CD1c-positive myeloid dendritic cell (primary cell): ENCODE measurements around the gene GSTM4.
"Not testable (repeated sequence)": the region's sequence is repeated elsewhere in the genome, so short reads cannot be mapped to it uniquely, and the experiment has no call there.

Source experiments
- DNase-seq: peaks from one replicate; pipeline ENCODE4 v3.0.0-alpha.2; 2016; ENCODE audit errors: extremely low spot score

The GSTM4 gene

GRCh38 chr1:109637446-109637845, 18.5 kb upstream of the GSTM4 start:
- DNase-seq = no peak

DNA sequence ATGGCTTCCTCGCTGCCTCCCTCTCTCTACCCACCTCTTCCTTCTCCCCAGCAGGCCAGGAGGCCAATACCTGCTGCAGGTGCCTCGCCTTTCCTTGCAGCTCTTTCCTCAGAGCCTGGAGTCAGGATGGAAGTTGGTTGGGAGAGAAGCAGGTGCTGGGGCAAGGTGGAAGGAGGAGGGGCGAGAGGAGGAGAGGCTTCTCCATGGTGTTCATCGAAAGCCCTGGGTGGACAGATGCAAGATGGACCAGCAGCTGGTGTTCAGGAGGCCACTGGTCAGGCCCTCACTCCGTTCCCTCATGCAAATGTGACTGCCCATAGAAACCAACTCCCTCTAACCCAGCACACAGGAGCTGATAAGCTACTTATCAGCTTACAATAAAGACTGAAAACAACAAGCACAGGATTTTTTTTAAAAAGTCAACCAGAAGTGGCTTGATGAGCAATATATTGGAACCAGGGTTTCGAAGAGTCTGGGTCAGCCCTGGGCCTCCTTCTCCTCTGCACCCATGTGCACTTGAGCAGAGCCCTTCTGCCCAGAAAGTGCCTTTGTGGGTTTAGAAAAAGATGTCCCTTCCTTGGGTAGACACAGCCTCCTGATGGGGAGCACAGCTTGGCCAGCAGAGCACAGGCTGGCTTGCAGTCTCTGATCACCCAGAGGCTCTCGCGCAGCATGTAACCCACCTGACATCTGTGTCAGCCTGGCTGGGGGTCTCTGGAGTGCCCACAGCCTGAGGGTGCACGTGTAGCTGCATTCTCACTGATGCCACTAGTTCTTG, 16.6 kb upstream of the GSTM4 start:
- no peak for DNase-seq

DNA sequence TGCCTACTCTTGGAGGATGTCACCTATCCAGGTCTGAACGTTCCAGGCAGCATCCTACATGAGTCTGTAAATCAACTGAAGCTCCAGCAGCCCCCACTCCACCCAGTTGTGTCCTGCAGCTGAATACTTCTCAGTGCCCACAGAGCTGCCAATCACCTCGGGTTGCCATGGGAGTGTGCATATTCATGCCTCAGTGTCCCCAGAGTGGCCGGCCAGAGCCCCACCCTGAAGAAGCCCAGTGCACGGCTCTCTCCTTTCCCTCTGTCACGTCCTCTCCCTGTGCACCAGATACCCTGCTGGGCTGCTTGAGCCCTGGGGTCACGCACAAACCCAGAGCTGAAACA, 16.1 kb upstream of the GSTM4 start:
- DNase-seq = no peak

GRCh38 chr1:109640285-109640865, 15.5 kb upstream of the GSTM4 start:
- DNase-seq = peak; percentile 84

DNA sequence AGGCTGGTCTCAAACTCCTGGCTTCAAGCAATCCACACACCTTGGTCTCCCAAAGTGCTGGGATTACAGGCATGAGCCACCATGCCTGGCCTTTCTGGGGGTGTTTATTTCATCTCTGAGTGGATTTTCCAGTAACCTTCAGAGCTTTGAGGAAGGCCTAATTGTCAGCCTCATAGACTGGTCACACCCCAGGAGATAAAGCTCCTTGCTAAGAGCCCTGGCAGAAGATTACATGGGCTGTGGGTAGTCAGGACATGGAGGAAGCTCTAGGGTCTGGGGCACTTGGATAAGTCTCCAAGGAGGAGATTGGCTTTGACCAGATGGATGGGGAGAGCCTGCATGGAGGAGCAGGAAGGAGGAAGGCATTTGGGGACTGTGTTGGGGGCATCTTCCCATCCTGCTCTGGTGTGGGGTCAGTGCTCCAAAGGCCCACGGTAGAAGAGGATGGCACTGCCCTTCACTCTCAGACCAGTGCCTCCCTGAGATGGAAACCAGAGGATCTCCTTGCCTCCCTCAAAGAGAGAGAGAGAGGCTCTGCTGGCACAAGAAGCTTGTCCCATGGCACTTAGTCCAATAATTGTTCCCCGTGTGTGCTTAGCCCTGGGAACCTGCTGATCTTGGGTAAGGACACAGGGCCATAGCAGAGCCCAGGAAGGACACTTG, 14.7 kb upstream of the GSTM4 start:
- no peak for DNase-seq

DNA sequence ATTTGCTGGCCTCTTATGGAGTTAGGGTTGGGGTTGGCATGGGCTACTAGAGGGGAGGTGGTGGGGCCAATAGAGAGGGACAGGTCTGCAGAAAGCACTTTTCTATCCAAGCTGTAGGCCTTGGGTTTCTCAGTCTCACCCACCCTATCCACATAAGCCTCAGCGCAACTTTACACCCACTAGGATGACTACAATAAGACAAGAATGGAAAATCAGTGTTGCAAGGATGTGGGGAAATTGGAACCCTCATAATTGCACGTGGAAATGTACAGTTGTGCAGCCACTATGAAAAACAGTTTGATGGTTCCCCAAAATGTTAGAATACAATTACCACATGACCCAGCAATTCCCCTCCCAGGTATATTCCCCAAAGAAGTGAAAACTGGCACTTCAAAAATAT, 14.0 kb upstream of the GSTM4 start:
- DNase-seq = no peak

DNA sequence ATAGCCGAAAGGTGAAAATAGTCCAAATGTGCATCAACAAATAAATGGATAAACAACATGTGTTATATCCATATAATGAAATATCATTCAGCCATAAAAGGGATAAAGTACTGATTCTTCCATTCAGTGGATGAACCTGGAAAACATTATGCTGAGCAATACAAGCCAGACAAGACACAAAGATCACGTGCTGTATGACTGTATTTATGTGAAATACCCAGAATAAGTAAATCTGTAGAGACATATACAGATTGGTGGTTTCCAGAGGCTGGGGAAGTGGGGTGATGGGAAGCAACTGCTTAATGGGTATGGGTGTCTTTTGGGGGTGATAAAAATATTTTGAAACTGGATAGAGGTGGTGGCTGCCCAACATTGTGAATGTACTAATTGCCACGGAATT, 13.3 kb upstream of the GSTM4 start:
- no peak for DNase-seq

GRCh38 chr1:109643385-109644230, 12.3 kb upstream of the GSTM4 start:
- peak; percentile 88 for DNase-seq

DNA sequence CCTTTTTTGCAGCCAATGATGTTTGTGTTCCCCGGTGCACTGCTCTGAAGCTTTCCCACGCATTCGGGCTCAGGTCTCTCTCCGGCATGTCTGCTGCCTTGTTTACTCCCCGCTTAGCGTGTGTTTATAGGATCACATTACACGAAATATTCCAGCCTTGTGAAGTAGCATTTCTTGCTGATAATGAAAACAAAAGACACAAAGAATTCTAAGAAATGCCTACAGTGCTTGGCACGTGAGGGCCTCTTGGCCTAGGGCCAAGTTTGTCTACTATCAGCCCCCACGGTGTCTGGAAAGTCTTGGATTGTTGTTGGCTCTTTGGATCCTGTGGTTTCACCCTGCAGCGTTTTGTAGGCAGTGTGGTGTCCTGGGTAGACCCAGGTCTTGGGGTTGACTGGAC, 11.2 kb upstream of the GSTM4 start:
- no peak for DNase-seq

- DNase-seq = no peak
Measured at GRCh38 chr1:109649491-109649914, 6.4 kb upstream of the GSTM4 start.

DNA sequence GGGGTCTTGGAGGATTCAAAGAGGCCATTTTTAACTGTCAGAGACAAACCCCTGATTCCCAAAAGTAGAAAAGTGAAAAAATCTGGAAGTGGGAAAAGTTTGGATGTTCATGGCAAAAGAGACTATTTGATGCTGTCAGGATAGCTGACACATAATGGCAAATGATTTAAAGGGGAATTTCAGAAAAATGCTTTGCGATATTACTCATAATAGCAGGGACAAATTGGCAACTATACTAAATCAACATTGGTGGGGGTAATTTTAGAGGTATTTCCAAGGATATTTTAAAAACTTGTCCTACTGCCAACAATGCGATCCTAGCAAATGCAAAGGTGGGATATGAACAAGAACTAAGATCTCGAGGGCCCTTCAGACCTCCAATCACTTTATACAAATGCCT, 5.3 kb upstream of the GSTM4 start:
- DNase-seq = no peak

DNA sequence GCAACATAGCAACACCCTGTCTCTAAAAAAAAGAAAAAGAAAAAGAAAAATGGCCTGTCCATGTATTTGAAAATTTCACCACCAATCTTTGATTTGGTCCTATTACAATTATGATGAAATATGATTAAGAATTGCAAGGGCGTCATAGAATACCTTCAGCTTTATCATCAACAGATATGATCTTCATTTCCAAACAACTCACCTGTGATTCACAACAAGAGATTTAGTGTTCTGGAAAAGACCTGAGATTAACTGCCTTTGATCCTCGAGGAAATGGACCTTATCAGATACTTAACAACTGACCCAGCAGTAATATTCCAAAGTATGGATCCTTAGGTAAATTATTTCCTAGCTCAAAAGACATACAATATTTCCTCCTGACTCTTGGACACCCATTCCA, 3.5 kb upstream of the GSTM4 start:
- DNase-seq = no peak

- DNase-seq = peak; percentile 0
Measured at GRCh38 chr1:109653306-109653705, 2.6 kb upstream of the GSTM4 start.

DNA sequence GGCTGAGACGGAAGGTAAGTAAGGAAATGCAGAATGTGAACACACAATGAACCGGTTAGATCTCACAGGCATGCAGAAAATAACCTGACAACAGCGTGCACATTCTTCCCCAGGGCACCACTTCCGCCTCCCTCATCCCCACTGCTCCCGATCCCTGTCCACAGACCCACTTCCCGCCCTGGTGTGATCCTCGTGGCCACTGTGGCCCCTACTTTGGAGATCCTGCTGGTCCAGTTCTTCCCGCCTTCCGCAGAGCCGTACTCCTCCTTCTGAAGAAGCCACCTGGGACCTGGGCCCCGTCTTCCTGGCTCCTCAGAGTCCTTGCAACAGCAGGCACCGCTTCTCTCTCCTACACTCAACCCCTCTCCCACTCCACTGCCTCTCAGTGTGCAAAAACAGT, 1.4 kb upstream of the GSTM4 start:
- DNase-seq = peak; percentile 0

- no peak for DNase-seq
Measured at GRCh38 chr1:109657395-109657794, 1.5 kb downstream of the GSTM4 start.

- no peak for DNase-seq
Measured at GRCh38 chr1:109657970-109658369, 2.1 kb downstream of the GSTM4 start.

- no peak for DNase-seq
Measured at GRCh38 chr1:109658533-109659042, 2.7 kb downstream of the GSTM4 start.

DNA sequence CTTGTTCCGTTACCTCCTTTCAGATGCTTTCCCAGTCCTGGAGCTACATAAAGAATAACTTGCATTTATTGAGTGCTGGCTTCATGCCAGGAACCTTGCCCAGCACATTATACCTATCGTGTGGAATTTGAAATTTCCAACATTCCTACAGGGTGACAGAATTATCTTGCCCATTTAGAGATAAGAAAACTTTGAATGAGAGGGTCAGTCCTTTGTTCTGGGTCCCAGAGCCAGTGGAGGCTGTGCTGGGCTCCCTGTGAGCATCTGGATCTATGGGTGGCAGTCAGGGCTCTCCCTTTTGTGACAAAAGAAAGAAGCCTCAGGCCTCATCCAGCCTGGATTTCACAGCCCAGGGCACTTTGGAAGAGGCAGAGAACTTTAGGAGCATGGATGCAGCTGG, 3.2 kb downstream of the GSTM4 start:
- no peak for DNase-seq

- DNase-seq = no peak
Measured at GRCh38 chr1:109659997-109660690, 4.2 kb downstream of the GSTM4 start.

- DNase-seq = not testable (repeated sequence)
Measured at GRCh38 chr1:109660691-109661026, 4.8 kb downstream of the GSTM4 start.

GRCh38 chr1:109661391-109661790, 5.5 kb downstream of the GSTM4 start:
- DNase-seq = no peak

DNA sequence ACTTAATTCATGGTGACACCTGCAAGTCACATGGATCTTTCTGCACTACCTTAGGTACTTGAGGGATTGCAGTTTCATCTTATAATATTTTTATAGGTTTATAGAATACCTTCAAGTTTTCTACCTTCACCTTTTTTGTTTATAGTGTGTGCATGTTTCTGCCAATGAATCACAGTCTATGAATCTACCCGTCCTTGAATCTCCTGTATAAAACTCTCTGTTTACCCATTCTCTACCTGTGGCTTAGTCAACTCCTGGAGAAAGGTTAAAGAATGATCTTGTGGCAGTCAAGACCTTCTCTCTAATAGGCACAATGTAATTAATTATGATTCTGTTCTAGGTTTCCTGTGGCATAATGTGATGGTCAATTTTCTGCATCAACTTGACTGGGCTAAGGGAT, 8.8 kb downstream of the GSTM4 start:
- no peak for DNase-seq
